Stimulated activated CD4-positive, alpha-beta T cell treated with anti-CD3 and anti-CD28 coated beads, TNF-alpha, amount 100 ng/mL, for 1 hour (primary cell): ENCODE data around the gene LRRC45.

Experiments used
- DNase-seq, 3 donors: peaks; one replicate each; pipeline ENCODE4 v3.0.0-alpha.2; 2020; ENCODE audit warnings: low read depth in 3 of 3, low spot score in 1 of 3

The LRRC45 gene

DNA sequence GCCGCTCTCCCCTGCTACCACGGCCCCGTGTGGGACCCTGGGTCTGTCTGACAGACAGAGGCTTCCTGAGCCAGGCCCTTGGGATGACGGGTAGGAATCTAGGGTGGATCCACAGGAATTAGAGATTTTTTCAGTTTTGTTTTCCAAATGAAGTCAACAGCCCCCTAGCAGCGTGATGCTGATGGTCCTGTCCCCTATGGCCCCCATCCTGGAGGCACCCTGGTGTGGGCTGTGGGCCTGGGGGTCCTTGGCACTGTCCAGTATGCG lies 15.9 kb upstream of the LRRC45 start:
- DNase-seq: no peak

DNA sequence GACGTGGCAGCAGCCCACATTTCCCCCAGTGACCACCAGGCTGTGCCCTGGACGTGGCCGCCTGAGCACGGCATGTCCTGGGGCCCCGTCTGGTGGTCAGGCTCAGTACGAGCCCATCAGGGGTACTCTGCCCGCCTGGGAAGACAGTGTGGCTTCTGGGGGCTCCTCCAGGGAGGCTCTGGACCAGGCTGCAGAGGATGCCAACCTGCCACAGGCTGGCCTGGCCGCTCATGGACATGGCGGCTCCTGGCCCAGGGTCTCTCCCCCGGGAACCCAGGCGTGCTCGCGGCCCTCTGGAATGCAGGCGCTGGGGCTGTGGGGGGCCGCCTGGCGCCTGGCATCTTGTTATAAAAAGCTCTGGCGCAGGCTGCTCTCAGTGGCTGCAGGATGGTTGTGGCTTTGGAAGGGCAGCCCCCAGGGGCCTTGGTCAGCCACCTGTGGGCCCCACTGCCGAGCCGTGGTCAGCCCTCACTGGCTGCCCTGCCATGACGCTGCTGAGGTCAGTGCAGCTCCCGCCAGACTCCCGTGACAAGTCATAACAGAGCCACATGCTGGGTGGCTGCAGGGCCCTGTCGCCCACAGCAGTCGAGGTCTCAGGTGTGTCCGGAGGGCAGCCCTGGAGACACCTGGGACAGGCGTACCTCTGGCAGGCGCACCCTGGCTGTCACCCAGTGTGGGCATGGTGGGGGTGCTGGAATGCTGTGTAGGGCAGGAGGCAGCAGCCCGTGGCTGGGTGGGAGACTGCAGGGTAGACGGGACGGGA lies 15.4 kb upstream of the LRRC45 start:
- DNase-seq: no peak

DNA sequence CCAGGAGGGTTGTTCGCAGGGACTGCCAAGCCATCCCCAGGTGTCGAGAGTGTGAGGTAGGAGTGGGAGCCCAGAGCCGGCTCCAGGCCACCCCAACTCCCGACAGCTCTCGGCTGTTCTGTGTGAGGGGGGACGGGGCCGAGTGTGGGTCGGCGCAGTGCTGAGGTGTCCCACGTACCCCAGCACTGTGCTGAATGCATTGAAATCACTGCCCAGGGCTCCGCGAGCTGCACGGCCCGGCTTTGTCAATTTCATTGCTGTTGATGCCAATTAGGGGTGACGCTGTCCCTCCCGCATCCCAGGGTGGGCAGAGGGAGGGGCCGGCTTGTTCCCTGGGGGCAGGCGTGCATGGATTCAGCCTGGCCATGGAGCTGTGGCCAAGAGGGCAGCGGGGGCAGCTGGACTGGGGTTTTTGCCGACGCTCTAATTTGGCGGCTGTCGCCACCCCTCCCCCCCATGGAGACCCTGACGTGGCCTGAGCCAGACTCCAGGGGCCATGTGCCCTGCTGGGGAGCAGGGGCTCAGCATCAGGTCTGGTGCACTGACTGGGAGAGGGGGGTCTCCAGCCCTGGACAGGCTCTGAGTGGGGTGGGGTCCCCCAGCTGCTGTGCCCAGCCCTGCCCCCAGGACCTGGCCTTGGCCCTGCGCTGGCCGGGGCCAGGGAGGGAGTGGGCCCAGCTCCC lies 14.7 kb upstream of the LRRC45 start:
- DNase-seq: no peak

DNA sequence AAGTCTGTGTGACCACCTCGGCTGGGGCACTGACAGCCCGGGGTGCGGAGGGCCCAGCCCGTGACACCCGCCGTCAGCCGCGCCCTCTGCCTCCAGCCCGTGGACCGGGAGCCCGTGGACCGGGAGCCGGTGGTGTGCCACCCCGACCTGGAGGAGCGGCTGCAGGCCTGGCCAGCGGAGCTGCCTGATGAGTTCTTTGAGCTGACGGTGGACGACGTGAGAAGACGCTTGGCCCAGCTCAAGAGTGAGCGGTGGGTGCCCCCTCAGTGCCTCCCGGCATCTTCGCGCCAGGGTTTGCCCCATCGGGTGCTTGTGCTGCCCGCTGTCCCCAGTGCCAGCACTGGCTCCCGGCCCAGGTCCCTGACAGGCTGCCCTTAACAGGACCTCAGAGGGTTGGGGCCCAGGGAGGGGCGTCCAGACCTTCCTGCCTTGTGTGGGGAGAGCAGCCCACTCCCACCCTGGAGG lies 14.1 kb upstream of the LRRC45 start:
- DNase-seq: no peak

DNA sequence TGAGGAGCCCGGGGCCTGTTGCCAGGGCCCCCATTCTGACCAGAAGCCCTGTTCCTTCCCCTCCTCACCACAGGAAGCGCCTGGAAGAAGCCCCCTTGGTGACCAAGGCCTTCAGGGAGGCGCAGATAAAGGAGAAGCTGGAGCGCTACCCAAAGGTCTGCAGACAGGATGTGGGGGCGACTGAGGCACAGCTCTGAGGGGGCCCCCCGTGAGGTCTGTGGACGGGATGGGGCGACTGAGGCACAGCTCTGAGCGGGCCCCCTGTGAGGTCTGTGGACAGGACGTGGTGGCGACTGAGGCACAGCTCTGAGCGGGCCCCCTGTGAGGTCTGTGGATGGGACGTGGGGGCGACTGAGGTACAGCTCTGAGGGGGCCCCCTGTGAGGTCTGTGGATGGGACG lies 13.7 kb upstream of the LRRC45 start:
- DNase-seq: no peak

DNA sequence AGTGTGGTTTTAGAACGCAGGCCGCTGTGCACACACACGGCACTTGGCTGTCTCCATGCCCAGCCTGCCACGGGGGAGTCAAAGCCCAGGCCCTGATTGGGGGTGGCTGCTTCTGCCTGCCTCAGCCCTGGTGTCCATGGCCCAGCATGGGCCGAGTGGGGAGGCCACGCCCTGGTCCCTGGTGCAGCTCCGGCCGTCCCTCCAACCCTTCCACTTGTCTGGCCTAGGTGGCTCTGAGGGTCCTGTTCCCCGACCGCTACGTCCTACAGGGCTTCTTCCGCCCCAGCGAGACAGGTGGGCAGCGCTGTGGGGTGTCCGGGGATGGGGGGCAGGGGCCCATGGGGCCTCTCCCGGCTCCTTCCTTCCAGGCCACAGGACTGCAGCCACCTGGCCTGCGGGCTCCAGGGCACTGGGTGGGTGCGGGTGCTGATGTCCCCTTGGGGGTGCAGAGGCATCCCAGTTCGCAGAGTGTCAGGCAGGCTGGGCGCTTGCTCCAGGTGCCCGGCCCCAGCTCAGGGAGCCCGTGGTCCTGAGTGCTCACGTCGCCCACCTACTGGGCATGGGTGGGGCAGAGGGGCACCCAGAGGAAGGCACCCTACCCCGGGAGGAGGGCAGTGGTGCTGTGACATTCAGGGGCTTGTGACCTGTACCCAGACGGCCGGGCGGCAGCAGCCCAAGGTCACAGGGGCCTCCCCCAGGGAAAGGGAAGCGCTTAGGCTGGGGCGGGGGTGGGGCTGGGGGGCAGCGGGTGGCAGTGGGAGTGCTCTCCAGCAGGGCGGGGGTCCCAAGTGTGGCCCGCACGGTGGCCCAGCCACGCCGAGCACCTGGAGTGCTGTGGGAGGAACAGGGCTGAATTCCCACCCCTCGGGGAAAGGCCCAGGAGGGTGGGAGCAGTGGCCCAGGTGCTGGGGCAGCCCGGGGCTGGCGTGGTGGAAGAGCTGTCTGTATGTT lies 12.3 kb upstream of the LRRC45 start:
- no peak for DNase-seq

DNA sequence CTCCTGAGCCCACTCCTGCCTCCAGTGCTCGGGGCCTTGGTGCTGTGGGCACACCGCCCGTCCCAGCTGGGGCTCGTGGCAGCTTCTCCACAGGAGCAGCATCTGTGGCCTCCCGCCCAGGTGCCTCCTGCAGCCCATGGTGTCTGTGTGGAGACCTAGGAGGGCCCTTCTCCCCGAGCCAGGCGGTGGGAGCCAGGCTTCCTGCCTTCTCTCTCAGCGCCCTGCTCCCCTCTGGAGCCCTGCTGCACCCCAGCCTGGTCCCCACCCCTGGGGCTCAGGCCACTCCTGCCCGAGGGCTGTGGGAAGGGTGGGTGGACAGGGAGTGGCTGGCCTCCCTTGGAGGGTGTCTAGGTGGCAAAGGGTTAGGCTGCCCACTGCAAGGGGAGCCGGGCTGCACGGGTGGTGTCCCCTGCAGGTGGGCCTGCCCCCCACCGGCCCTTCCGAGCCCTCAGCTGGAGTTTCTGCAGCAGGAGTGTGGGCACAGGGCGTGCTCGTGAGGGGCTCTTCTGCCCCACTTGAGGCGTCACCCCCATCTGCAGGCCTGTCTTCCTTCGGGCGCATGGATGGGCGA lies 11.4 kb upstream of the LRRC45 start:
- no peak for DNase-seq

DNA sequence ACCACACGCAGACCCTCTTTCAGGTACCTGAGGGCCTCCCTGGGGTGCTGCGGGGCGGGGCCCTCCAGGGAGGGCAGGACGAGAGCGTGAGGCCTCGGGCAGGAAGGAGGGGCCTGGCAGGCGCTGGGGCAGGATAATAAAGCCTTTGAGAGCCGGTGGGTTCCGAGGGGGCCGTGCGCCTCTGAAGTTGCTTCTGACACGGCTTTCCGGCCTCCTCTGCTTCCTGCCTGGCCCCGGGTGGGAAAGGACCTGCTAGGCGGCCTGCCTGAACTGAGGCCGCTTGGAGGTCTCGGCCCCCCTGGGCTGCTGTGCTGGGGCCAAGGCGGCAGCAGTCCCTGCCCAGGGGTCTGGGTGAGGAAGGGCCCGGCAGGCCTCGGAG lies 10.9 kb upstream of the LRRC45 start:
- no peak for DNase-seq

DNA sequence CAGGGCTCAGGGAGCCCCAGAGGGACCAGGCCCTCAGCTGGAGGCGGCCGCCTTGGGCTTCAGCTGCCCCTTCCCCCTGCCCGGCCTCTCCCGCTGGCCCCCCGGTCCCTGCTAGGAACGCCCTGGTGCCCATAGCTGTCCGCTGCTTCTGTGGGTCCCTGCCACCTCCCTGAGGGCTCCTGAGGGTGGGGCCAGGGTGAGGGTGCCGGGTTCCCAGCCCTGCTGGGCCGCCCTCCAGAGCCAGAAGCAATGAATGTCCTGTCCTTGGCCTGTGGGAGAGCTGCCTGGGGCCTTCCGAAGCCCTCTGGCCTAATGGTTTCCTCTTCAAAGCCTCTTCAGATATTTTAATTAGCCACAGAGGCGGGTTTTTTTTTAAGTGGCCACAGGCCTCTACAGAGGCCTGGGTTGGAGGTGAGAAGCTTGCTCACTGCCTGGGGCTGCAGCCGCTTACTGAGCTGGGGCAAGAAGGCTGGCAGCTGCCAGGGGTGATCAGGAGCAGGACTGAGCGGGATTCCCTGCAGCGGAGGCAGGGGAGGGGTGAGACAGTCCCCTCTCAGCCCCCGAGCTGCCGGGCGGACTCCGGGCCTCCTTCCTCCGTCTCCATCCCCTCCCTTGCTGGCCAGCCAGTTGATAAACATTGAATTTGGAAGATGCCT lies 10.3 kb upstream of the LRRC45 start:
- no peak for DNase-seq

DNA sequence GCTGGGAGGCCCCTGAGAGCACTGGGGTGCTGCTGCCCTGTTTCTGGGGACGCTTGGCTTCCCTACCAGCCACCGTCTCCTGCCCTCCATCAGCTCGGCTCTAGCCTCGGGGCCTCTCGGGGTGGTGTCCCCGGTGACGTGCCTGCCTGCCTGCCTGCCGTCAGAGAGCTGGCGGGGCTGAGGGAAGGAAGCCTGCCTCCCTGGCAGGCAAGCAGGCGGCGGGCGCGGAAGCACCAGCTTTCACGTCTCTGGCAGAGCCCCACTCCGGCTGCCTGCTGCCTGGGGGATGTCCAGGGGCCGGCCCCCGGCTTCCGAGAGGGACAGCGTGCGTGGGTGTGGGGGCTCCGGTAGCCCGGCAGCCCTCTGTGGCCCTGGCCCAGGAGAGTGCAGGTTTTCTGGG lies 9.8 kb upstream of the LRRC45 start:
- DNase-seq: no peak

DNA sequence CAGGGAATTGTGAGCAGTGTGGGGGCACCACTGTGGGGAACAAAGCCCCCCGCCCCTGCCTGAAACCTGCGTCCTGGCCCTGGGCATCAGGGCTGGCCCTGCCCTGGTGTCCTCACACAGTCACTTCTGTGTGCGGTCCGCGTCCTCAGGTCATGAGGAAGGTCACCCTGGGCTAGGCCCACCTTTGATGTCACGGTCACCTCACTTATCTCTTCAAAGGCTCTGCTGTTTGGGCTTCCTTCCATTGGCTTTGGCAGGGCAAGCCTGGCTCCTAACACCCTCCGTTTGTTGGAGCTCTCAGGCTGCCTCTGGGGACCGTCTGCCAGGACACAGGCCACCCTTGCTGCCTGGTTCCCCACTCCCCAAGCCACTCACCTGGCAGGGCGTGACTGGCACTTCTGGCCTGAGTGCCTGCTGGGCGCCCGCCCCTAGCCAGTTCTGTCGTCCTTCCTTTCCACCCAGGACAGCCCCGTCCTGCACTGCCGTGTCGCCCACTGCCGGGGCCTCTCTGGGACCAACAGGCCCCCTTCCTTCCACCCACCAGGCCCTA lies 9.3 kb upstream of the LRRC45 start:
- no peak for DNase-seq

DNA sequence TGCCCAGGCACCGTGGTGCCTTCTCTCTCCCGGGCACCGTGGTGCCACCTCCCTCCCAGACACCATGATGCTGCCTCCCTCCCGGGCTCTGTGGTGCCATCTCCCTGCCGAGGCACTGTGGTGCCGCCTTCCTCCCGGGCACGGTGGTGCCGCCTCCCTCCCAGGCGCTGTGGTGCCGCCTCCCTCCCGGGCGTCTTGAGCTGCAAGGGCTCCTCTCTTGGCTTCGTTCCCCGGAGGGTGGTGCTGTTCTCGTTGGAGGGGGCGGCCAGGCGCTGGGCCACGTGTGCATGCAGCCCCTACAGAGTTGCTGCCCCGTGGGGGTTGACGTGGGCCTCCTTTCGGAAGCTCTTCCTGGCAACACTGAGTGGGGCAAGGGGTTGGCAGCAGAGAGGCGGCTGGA lies 8.7 kb upstream of the LRRC45 start:
- no peak for DNase-seq

DNA sequence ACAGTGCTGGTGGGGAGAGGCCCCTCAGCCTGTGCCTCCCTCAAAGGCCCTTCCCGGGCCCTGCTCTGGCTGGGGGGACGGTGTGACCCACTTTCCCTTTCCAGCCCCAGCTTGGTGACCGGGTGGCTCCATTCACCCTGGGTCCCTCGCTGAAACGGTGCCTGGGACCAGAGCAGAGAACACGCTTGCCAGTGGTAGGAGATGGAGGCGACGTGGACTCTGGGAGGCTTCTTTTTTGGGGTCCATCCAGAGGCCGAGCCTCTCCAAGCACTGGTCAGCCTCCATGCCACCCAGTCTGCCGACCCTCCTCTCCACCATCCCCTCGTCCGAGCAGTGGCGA lies 8.2 kb upstream of the LRRC45 start:
- DNase-seq: no peak

DNA sequence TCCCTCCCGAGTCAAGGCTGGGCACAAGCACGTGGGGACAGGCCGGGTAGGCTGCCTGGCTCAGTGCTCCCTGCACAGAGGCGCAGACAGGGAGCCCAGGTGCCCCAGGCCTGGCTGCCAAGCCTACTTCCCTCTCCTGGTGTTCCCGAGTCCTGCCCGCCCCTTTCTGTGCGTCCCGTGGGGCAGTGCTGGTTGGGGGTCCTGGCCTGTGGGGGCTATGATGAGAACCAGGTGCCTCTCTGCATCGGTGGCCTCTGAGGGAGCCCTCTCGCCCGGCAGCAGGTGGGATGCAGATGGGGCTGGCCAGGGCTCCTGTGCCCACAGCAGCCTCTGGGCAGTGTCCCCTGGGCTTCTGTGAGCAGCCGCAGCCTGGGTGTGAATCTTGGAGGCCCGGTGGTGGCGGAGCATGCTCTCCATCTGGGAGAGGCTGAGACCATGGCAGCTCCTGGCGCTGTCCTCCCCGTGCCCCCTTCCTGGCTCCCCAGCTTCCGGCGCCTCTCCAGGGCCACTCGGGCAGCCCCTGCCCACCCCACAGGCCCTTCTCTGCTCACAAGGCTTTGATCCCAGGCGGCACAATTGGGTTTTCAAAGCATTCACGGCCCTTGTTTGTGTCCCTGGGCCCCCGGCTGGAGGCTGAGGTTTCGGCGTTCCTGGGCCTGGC lies 7.7 kb upstream of the LRRC45 start:
- DNase-seq: no peak

DNA sequence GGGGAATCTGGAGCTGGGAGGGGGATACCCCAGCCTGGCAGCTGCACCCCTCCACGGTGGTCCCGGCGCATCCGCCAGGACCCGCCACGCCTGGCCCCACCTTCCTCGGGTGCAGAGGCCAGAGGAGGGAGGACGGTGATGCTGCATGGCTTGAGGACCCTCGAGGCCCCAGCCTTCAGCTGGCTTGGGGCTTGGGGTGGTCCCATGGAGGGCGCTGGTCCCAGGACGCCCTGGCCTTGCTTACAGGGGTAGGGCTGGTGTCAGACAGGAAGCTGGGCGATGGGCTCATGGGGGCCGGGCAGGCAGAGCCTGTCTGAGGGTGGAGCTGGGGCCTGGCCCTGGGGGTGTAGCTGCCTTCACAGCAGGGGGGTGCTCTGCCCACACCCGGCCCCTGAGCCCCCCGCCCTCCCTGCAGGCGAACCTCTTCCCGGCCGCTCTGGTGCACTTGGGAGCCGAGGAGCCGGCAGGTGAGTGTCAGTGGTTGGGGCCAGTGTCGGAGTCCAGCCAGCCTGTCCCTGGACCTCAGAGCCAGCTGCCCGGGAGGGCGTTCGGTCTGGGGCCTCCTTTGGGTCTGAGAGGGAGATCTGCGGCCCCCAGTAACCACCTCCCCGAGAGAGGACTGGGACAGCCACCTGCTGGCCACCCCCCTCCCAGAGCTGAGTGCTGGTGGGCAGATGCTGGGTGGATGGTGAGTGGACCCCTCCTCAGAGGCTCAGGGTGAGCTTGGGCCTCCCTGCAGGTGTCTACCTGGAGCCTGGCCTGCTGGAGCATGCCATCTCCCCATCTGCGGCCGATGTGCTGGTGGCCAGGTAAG lies 6.8 kb upstream of the LRRC45 start:
- DNase-seq: no peak

DNA sequence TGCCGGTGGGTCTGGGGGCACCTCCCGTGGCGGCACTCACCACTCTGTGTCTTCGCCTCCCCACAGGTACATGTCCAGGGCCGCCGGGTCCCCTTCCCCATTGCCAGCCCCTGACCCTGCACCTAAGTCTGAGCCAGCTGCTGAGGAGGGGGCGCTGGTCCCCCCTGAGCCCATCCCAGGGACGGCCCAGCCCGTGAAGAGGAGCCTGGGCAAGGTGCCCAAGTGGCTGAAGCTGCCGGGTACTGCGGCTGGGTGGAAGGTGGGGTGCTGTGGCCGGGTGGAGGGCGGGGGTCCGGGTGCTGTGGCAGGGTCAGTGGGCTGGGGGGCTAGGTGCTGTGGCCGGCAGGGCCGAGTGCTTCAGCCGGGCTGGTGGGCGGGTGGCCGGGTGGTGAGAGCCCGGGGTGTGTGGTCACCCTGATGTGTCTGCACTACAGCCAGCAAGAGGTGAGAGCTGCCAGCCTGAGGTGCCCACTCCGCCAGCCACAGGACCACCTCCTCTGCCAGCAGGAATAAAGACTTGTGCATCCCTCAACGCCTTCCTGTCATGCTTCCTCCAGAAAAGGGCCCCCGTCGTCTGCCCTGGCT lies 6.1 kb upstream of the LRRC45 start:
- DNase-seq: no peak

DNA sequence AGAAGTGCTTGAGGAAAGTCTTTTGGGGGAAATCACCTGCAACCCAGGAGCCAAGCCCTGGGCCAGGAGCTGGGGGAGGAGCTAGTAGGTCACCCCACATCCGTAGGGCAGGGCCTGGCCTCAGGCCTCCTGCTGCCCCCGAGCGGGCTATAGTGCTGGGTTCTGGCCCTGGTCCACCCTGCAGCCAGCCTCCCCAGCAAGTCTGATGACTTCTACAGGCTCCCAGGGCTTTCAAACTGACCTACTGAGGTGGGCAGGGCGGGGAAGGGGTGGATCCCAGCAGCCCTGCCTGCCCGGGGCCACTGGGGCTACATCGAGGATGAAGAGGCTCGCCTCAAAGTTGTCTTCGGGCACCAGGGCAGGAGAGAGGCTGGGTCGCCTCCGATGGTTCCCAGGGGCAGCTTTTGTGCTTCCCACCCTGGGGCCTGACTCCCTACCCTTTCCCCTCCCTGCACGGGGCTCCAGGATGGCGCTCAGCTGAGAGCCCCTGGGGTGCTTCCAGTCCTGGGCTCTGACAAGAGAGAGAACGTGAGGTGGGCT lies 5.4 kb upstream of the LRRC45 start:
- no peak for DNase-seq

DNA sequence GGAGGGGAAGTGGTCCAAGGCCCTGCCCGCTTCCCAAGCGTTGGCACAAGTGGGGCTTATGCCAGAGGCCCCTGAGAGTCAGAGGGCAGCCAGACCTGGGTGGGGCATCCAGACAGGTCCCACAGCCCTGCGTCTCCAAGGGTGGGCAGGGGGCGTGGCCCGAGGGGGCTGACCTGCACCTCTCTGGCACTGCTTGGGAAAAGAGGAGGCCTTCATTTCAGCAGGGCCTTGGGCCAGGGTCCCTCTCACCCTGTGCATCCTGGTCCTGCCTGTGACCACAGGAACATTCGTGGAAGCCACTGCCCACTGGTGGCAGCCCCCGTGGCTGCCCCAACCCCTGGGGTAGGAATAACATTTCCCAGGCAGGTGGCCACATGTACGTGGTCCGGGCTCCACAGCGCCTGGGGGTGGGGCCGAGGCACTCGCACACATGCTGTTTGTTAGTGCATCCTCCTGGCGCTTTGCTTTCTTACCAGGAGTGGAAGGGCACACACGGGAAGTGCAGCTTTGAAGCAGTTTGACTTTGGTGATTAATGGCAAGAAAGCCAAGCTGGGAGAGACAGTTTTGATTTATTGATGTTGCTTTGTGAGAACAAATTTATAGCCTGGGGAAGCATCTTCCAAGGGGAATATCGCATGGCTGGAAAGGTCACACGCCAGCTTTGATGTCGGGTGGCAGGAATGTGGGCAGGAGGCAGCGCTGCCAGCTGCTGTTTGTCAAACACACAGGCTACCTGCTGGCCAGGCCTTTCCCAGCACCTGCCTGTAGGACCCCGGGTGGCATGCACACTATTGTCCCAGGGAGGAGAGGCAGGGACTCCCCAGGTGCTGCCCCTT lies 4.7 kb upstream of the LRRC45 start:
- no peak for DNase-seq
